HG03025 (cell line): ENCODE results near the gene TBC1D21.

Experiments
- ATAC-seq: cut with Tn5 transposase; IDR thresholded peaks from one replicate; pipeline ENCODE4 v1.9.1; 2021; ENCODE audit warnings: mild to moderate bottlenecking, moderate library complexity; ENCODE audit not compliant: unreplicated experiment, low FRiP score

TBC1D21 gene

GRCh38 chr15:73888224-73889041, 15.1 kb downstream of the TBC1D21 start:
- ATAC-seq, result no peak

- ATAC-seq, result no peak
Observed at GRCh38 chr15:73889053-73889761, 15.8 kb downstream of the TBC1D21 start.

GRCh38 chr15:73889762-73890124, 16.4 kb downstream of the TBC1D21 start:
- no peak for ATAC-seq

GRCh38 chr15:73891328-73892315, 18.3 kb downstream of the TBC1D21 start:
- no peak for ATAC-seq

- no peak for ATAC-seq
Observed at GRCh38 chr15:73892446-73893226, 19.3 kb downstream of the TBC1D21 start.

GRCh38 chr15:73894133-73894814, 20.9 kb downstream of the TBC1D21 start:
- no peak for ATAC-seq

- ATAC-seq, result no peak
Observed at GRCh38 chr15:73897441-73898261, 24.3 kb downstream of the TBC1D21 start.

- ATAC-seq, result no peak
Observed at GRCh38 chr15:73899197-73900094, 26.1 kb downstream of the TBC1D21 start.

GRCh38 chr15:73900095-73900712, 26.8 kb downstream of the TBC1D21 start:
- ATAC-seq, result no peak

GRCh38 chr15:73901126-73901810, 27.9 kb downstream of the TBC1D21 start:
- ATAC-seq, result no peak

- no peak for ATAC-seq
Observed at GRCh38 chr15:73902121-73903020, 29.0 kb downstream of the TBC1D21 start.

- ATAC-seq, result no peak
Observed at GRCh38 chr15:73904026-73904815, 30.9 kb downstream of the TBC1D21 start.

GRCh38 chr15:73905225-73905827, 32.0 kb downstream of the TBC1D21 start:
- ATAC-seq, result no peak

GRCh38 chr15:73906346-73907034, 33.1 kb downstream of the TBC1D21 start:
- no peak for ATAC-seq
